IPS-18a (cell line): ENCODE measurements around the gene SLC35C1.
A peak's percentile ranks its signal among the peaks of the same experiment; 100 is the strongest.

Experiments
- H3K27ac ChIP-seq: one replicate; pipeline ENCODE4 v1.5.1; 2013; ENCODE audit warnings: low read length
- H3K27me3 ChIP-seq: one replicate; pipeline ENCODE4 v1.6.1; 2013; ENCODE audit warnings: mild to moderate bottlenecking, low read length; ENCODE audit not compliant: control insufficient read depth, insufficient read depth
- H3K36me3 ChIP-seq: one replicate; pipeline ENCODE4 v1.6.1; 2013; ENCODE audit warnings: low read depth, low read length; ENCODE audit not compliant: control insufficient read depth
- H3K4me1 ChIP-seq: one replicate; pipeline ENCODE4 v1.6.1; 2013; ENCODE audit warnings: low read depth, low read length; ENCODE audit not compliant: control insufficient read depth
- H3K4me3 ChIP-seq: one replicate; pipeline ENCODE4 v1.5.1; 2013; ENCODE audit warnings: low read length
- H3K9ac ChIP-seq: one replicate; pipeline ENCODE4 v1.6.1; 2013; ENCODE audit warnings: mild to moderate bottlenecking, low read length, moderate library complexity
- H3K9me3 ChIP-seq: one replicate; pipeline ENCODE4 v1.6.1; 2013; ENCODE audit warnings: low read depth, low read length; ENCODE audit not compliant: control insufficient read depth

Gene SLC35C1

GRCh38 chr11:45804761-45805304 lies at the start of gene SLC35C1:
SLC35C1 (plus strand) TSS chr11:45805149; CDS start chr11:45805802, 653 bp downstream.
- Histone ChIP-seq H3K36me3 (no peaks in the 10 kb centered on the region), H3K4me3 (peak within 1 kb of the TSS; percentile 79), H3K27me3 (peaks cover 19% of the 10 kb centered on the region), H3K4me1 (peaks cover 9% of the 10 kb centered on the region), H3K27ac (no peak within 1 kb of the TSS), H3K9me3 (no peaks in the 10 kb centered on the region), H3K9ac (peak within 1 kb of the TSS; percentile 60)

- Histone ChIP-seq H3K9ac (no peak overlapping the region), H3K4me3 (no peak overlapping the region), H3K36me3 (no peaks in the 10 kb centered on the region), H3K27ac (no peak overlapping the region), H3K27me3 (no peaks in the 10 kb centered on the region), H3K9me3 (no peaks in the 10 kb centered on the region), H3K4me1 (peaks cover 13% of the 10 kb centered on the region)
Observed at GRCh38 chr11:45755281-45755859, 49.6 kb upstream of the SLC35C1 start.

GRCh38 chr11:45756384-45757010 lies 48.5 kb upstream of the SLC35C1 start:
- H3K27me3 ChIP-seq = no peaks in the 10 kb centered on the region
- H3K9ac ChIP-seq = no peak overlapping the region

GRCh38 chr11:45757672-45758071 lies 47.3 kb upstream of the SLC35C1 start:
- no peak overlapping the region for H3K27ac ChIP-seq
- peaks cover 7% of the 10 kb centered on the region for H3K4me1 ChIP-seq
- no peaks in the 10 kb centered on the region for H3K27me3 ChIP-seq
- H3K4me3 ChIP-seq = no peak overlapping the region
- no peaks in the 10 kb centered on the region for H3K36me3 ChIP-seq
- H3K9ac ChIP-seq = no peak overlapping the region
- H3K9me3 ChIP-seq = no peaks in the 10 kb centered on the region

More at GRCh38 chr11:45756384-45757010, 48.5 kb upstream of the SLC35C1 start:
- no peaks in the 10 kb centered on the region for H3K9me3 ChIP-seq
- H3K4me3 ChIP-seq = no peak overlapping the region
- peaks cover 13% of the 10 kb centered on the region for H3K4me1 ChIP-seq
- H3K27ac ChIP-seq = no peak overlapping the region
- no peaks in the 10 kb centered on the region for H3K36me3 ChIP-seq

GRCh38 chr11:45761659-45762058 lies 43.3 kb upstream of the SLC35C1 start:
- Histone ChIP-seq H3K9me3 (no peaks in the 10 kb centered on the region), H3K27me3 (no peaks in the 10 kb centered on the region), H3K36me3 (no peaks in the 10 kb centered on the region), H3K27ac (no peak overlapping the region), H3K4me3 (no peak overlapping the region), H3K4me1 (peaks cover 6% of the 10 kb centered on the region), H3K9ac (no peak overlapping the region)

GRCh38 chr11:45765107-45765668 lies 39.8 kb upstream of the SLC35C1 start:
- Histone ChIP-seq H3K9me3 (no peaks in the 10 kb centered on the region), H3K4me3 (no peak overlapping the region), H3K9ac (no peak overlapping the region), H3K4me1 (no peaks in the 10 kb centered on the region), H3K27me3 (no peaks in the 10 kb centered on the region), H3K27ac (no peak overlapping the region), H3K36me3 (no peaks in the 10 kb centered on the region)

- H3K27ac ChIP-seq = no peak overlapping the region
- no peaks in the 10 kb centered on the region for H3K36me3 ChIP-seq
- no peak overlapping the region for H3K4me3 ChIP-seq
- no peak overlapping the region for H3K9ac ChIP-seq
- no peaks in the 10 kb centered on the region for H3K27me3 ChIP-seq
- no peaks in the 10 kb centered on the region for H3K4me1 ChIP-seq
- no peaks in the 10 kb centered on the region for H3K9me3 ChIP-seq
Observed at GRCh38 chr11:45765836-45766235, 39.1 kb upstream of the SLC35C1 start.

GRCh38 chr11:45766469-45766868 lies 38.5 kb upstream of the SLC35C1 start:
- no peaks in the 10 kb centered on the region for H3K36me3 ChIP-seq
- no peak overlapping the region for H3K27ac ChIP-seq
- no peak overlapping the region for H3K9ac ChIP-seq
- no peaks in the 10 kb centered on the region for H3K9me3 ChIP-seq
- peaks cover 5% of the 10 kb centered on the region for H3K27me3 ChIP-seq
- H3K4me3 ChIP-seq = no peak overlapping the region
- H3K4me1 ChIP-seq = no peaks in the 10 kb centered on the region

- no peaks in the 10 kb centered on the region for H3K9me3 ChIP-seq
- H3K9ac ChIP-seq = no peak overlapping the region
- H3K27me3 ChIP-seq = peaks cover 10% of the 10 kb centered on the region
- H3K4me1 ChIP-seq = no peaks in the 10 kb centered on the region
- no peak overlapping the region for H3K27ac ChIP-seq
- no peaks in the 10 kb centered on the region for H3K36me3 ChIP-seq
- H3K4me3 ChIP-seq = no peak overlapping the region
Observed at GRCh38 chr11:45768486-45768885, 36.5 kb upstream of the SLC35C1 start.

GRCh38 chr11:45769960-45770359 lies 35.0 kb upstream of the SLC35C1 start:
- Histone ChIP-seq H3K27me3 (peaks cover 10% of the 10 kb centered on the region), H3K9ac (no peak overlapping the region), H3K4me1 (no peaks in the 10 kb centered on the region), H3K36me3 (no peaks in the 10 kb centered on the region), H3K4me3 (no peak overlapping the region), H3K27ac (no peak overlapping the region), H3K9me3 (no peaks in the 10 kb centered on the region)

GRCh38 chr11:45771193-45771565 lies 33.8 kb upstream of the SLC35C1 start:
- Histone ChIP-seq H3K9ac (no peak overlapping the region), H3K4me1 (no peaks in the 10 kb centered on the region), H3K9me3 (no peaks in the 10 kb centered on the region), H3K27me3 (peaks cover 10% of the 10 kb centered on the region), H3K36me3 (no peaks in the 10 kb centered on the region), H3K27ac (no peak overlapping the region), H3K4me3 (peak overlapping the region; percentile 70)
